Liver (tissue), 9 donors: ENCODE data around the gene CD63. TPM values are rescaled to one million over a fixed set of nuclear protein-coding genes. Genes with fewer than 3 reads are reported as not detected.
A peak's percentile ranks its signal among the peaks of the same experiment; 100 is the strongest.

ENCODE experiments used
- DNase-seq: peaks from one replicate; pipeline ENCODE4 v3.0.0-alpha.2; 2017; ENCODE audit warnings: low spot score
- H3K27ac ChIP-seq, 2 donors: one replicate each; pipeline ENCODE4 v1.7.0; 2013; ENCODE audit warnings: inconsistent platforms in 2 of 2, low read length in 2 of 2, control low read depth in 1 of 2, low read depth in 1 of 2, mild to moderate bottlenecking in 1 of 2
- H3K27me3 ChIP-seq, 4 donors: one replicate each; pipeline versions ENCODE4 v1.6.1 to v1.7.0; 2013; ENCODE audit warnings: low read length in 3 of 4, inconsistent platforms in 1 of 4, mild to moderate bottlenecking in 1 of 4, moderate library complexity in 1 of 4; ENCODE audit not compliant: control insufficient read depth in 4 of 4, insufficient read depth in 4 of 4
- H3K36me3 ChIP-seq, 4 donors: one replicate each; pipeline versions ENCODE4 v1.6.1 to v1.7.0; 2013; ENCODE audit warnings: low read length in 3 of 4, mild to moderate bottlenecking in 3 of 4, low read depth in 1 of 4, moderate library complexity in 1 of 4; ENCODE audit not compliant: control insufficient read depth in 4 of 4, insufficient read depth in 3 of 4
- H3K4me1 ChIP-seq, 4 donors: one replicate each; pipeline versions ENCODE4 v1.6.1 to v1.7.0; 2013; ENCODE audit warnings: low read length in 3 of 4, mild to moderate bottlenecking in 3 of 4, moderate library complexity in 1 of 4; ENCODE audit not compliant: control insufficient read depth in 4 of 4, insufficient read depth in 4 of 4
- H3K4me3 ChIP-seq, 3 donors: one replicate each; pipeline versions ENCODE4 v1.6.1 to v1.7.0; 2013; ENCODE audit warnings: low read length in 3 of 3, control low read depth in 1 of 3, low read depth in 1 of 3, mild to moderate bottlenecking in 1 of 3
- H3K9ac ChIP-seq, 2 donors: one replicate each; pipeline ENCODE4 v1.7.0; 2013; ENCODE audit warnings: low read length in 2 of 2, mild to moderate bottlenecking in 2 of 2, moderate library complexity in 2 of 2, control low read depth in 1 of 2, low read depth in 1 of 2
- H3K9me3 ChIP-seq, 4 donors: one replicate each; pipeline versions ENCODE4 v1.6.1 to v1.7.0; 2013; ENCODE audit warnings: low read length in 3 of 4; ENCODE audit not compliant: control insufficient read depth in 4 of 4
- EGR1 ChIP-seq, 2 donors: IDR thresholded peaks; 2 replicates each; pipeline ENCODE4 v1.6.1; 2016 to 2018; ENCODE audit warnings: antibody characterized with exemption in 2 of 2, low read depth in 2 of 2
- HNF4A ChIP-seq, 2 donors: conservative IDR thresholded peaks; 2 replicates each; pipeline ENCODE4 v1.6.1; 2016; ENCODE audit warnings: antibody characterized with exemption in 2 of 2, mild to moderate bottlenecking in 2 of 2
- HNF4G ChIP-seq: IDR thresholded peaks from 2 replicates; pipeline ENCODE4 v1.6.1; 2016; ENCODE audit warnings: antibody characterized with exemption
- JUND ChIP-seq, 2 donors: IDR thresholded peaks; 2 replicates each; pipeline ENCODE4 v1.6.1; 2016; ENCODE audit warnings: antibody characterized with exemption in 2 of 2
- NR2F2 ChIP-seq: IDR thresholded peaks from 2 replicates; pipeline ENCODE4 v1.6.1; 2016; ENCODE audit warnings: antibody characterized with exemption
- RAD21 ChIP-seq, 2 donors: IDR thresholded peaks; 2 replicates each; pipeline ENCODE4 v1.6.1; 2016; ENCODE audit warnings: antibody characterized with exemption in 2 of 2, mild to moderate bottlenecking in 2 of 2
- RXRA ChIP-seq, 2 donors: IDR thresholded peaks; 2 replicates each; pipeline ENCODE4 v1.6.1; 2017 to 2018; ENCODE audit warnings: antibody characterized with exemption in 2 of 2, mild to moderate bottlenecking in 1 of 2
- WGBS: extraction: QIAGEN DNeasy Blood & Tissue Kit; methylation state at CpG from one replicate; pipeline ENCODE4 v1.1.7; 2013; 5-methylcytosine and 5-hydroxymethylcytosine counted together
- polyA plus RNA-seq, 2 donors: library from polyadenylated mRNA; stranded (reverse) in 1 of 2; unstranded in 1 of 2; fragments of 200-250 nt in 1 of 2; fragments of >200 nt in 1 of 2; fragmentation: Nextera tagmentation in 1 of 2; extraction: Ambion mirVana in 1 of 2; gene quantifications; one replicate each; pipeline versions ENCODE4 v1.2.1 to v1.2.3, GENCODE V29; 2013 to 2015
- total RNA-seq, 2 donors: library from RNA; depleted of rRNA; stranded (reverse); fragments of >200 nt; gene quantifications; one replicate each; pipeline ENCODE4 v1.2.3, GENCODE V29; 2014
- TF ChIP-seq, protein P1 (sequence below): IDR thresholded peaks from 2 replicates; pipeline ENCODE4 v1.6.1; 2016; ENCODE audit warnings: antibody characterized with exemption
- TF ChIP-seq, protein P2 (sequence below): IDR thresholded peaks from 2 replicates; pipeline ENCODE4 v1.6.1; 2016; ENCODE audit warnings: antibody characterized with exemption
- donor health status: healthy.
- donor health status: healthy.
- donor health status: healthy.
- donor health status: healthy.
- donor health status: healthy.

CD63 gene
- total and polyA plus RNA-seq, 4 donors: 185 to 373 (median 338) TPM

DNA sequence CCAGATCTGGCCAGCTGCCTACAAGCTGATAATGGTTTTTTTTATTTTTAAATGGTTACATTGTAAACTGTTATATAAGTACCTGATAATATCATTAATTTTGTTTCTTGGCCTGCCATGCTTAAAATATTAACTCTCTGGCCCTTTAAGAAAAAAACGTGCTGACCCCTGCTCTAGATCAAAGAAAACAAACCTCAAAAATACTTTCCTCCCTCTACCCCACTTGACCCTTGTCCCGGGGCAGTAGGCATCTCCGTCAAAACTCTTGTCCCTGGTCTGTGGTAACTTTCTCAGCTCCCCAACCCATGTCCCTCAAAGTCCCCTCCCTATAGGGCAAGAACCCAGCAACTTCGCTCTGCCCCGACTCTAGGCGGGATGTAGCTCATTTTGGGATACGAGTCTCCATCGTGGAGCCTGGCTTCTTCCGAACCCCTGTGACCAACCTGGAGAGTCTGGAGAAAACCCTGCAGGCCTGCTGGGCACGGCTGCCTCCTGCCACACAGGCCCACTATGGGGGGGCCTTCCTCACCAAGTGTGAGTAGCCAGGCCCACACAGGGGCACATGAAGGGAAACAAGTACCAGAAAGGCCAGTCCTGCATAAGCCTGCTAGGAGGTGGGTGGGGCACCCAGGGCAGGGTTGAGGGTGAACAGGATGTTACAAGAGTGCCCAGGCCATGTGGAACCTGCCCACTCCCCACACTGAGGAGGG, 5.1 kb downstream of the CD63 start:
- Histone ChIP-seq H3K36me3 (peaks cover 0 to 17% (median 9%) of the 10 kb centered on the region in 4 donors), H3K9me3 (no peaks in the 10 kb centered on the region), H3K27ac (peak overlapping the region in 1 of 2 donors; percentile 29), H3K9ac (no peak overlapping the region), H3K27me3 (no peaks in the 10 kb centered on the region), H3K4me1 (peaks cover 13 to 71% (median 51%) of the 10 kb centered on the region in 4 donors), H3K4me3 (no peak overlapping the region)
- WGBS: 44% methylated on average over 10 of the region's 10 CpGs
- TF ChIP-seq RAD21 (IDR thresholded peaks at IDR 0.05) (no peak), JUND (IDR thresholded peaks at IDR 0.05) (no peak), EGR1 (IDR thresholded peaks at IDR 0.05; ENCODE audit: low read depth in 2 of 2) (no peak), NR2F2 (no peak), RXRA (IDR thresholded peaks at IDR 0.05) (peak; percentile 15), HNF4A (conservative IDR thresholded peaks at IDR 0.05) (peak in 1 of 2 donors; percentile 20)
- TF ChIP-seq, protein P1, sequence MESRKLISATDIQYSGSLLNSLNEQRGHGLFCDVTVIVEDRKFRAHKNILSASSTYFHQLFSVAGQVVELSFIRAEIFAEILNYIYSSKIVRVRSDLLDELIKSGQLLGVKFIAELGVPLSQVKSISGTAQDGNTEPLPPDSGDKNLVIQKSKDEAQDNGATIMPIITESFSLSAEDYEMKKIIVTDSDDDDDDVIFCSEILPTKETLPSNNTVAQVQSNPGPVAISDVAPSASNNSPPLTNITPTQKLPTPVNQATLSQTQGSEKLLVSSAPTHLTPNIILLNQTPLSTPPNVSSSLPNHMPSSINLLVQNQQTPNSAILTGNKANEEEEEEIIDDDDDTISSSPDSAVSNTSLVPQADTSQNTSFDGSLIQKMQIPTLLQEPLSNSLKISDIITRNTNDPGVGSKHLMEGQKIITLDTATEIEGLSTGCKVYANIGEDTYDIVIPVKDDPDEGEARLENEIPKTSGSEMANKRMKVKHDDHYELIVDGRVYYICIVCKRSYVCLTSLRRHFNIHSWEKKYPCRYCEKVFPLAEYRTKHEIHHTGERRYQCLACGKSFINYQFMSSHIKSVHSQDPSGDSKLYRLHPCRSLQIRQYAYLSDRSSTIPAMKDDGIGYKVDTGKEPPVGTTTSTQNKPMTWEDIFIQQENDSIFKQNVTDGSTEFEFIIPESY: no peak
- TF ChIP-seq, protein P2, sequence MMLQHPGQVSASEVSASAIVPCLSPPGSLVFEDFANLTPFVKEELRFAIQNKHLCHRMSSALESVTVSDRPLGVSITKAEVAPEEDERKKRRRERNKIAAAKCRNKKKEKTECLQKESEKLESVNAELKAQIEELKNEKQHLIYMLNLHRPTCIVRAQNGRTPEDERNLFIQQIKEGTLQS: no peak
- no peak for DNase-seq

DNA sequence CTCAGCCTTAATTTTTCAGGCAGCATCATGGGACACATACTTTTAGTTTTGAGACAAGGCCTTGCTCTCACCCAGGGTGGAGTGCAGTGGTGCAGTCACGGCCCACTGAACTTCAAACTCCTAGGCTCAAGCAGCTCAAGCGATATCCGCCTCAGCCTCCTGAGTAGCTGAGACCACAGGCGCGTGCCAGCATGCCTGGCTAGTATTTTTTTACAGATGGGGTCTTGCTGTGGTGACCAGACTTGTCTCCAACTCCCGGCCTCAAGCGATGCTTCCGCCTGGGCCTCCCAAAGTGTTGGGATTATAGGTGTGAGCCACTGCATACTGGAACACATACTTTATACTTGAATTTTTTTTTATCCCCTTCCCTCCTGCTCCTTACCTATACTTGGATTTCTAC, 5.9 kb downstream of the CD63 start:
- Histone ChIP-seq H3K27me3 (no peaks in the 10 kb centered on the region), H3K4me1 (peaks cover 13 to 72% (median 51%) of the 10 kb centered on the region in 4 donors), H3K36me3 (peaks cover 0 to 17% (median 9%) of the 10 kb centered on the region in 4 donors), H3K9me3 (no peaks in the 10 kb centered on the region), H3K4me3 (no peak overlapping the region), H3K9ac (no peak overlapping the region), H3K27ac (peak overlapping the region in 1 of 2 donors; percentile 29)
- 93% methylated on average over 8 of the region's 8 CpGs for WGBS
- no peak for DNase-seq
- no peak for TF ChIP-seq RXRA (IDR thresholded peaks at IDR 0.05)

DNA sequence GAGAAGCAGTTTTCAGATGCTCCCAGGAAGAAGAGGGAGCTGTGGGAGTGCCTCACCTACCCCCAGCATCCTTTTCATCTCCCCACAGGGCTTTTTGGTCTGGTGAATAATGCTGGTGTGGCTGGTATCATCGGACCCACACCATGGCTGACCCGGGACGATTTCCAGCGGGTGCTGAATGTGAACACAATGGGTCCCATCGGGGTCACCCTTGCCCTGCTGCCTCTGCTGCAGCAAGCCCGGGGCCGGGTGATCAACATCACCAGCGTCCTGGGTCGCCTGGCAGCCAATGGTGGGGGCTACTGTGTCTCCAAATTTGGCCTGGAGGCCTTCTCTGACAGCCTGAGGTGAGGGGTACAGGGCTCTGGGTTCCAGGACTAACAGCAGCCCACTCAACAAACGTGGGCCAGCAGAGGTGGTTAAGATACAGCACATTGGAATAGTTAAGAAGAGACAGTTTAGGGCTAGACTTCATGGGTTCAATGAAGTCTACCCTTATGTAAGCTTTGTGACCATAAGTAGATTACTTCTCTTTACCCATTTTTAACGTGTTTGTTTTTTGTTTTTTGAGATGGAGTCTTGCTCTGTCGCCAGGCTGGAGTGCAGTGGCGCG, 7.1 kb downstream of the CD63 start:
- Histone ChIP-seq H3K27me3 (no peaks in the 10 kb centered on the region), H3K36me3 (peaks cover 0 to 17% (median 9%) of the 10 kb centered on the region in 4 donors), H3K4me1 (peaks cover 20 to 70% (median 53%) of the 10 kb centered on the region in 4 donors), H3K9ac (no peak overlapping the region), H3K27ac (peak overlapping the region in 1 of 2 donors; percentile 85), H3K4me3 (peak overlapping the region in 1 of 3 donors; percentile 39), H3K9me3 (no peaks in the 10 kb centered on the region)
- WGBS: 66% methylated on average over 14 of the region's 14 CpGs
- no peak for DNase-seq
- TF ChIP-seq HNF4G: no peak
